ENCODE data around the gene GNA12.

Gene GNA12

GRCh38 chr7:2844153-2845033 is at the start of gene GNA12:
Gene GNA12, minus strand, starts transcription at chr7:2844308. Its CDS starts 147 bp downstream, at chr7:2844161.
- DNase-seq: peak; percentile 99

- no peak for DNase-seq
These were observed 49.3 kb upstream of the GNA12 start for GRCh38 chr7:2893411-2893861.

GRCh38 chr7:2892549-2892948 is 48.4 kb upstream of the GNA12 start:
- no peak for DNase-seq

GRCh38 chr7:2887816-2888215 is 43.7 kb upstream of the GNA12 start:
- DNase-seq: no peak

GRCh38 chr7:2886900-2887299 is 42.8 kb upstream of the GNA12 start:
- peak; percentile 87 for DNase-seq

GRCh38 chr7:2886391-2886790 is 42.3 kb upstream of the GNA12 start:
- DNase-seq: no peak

GRCh38 chr7:2884161-2884560 is 40.1 kb upstream of the GNA12 start:
- DNase-seq: no peak

- DNase-seq: no peak
These were observed 39.0 kb upstream of the GNA12 start for GRCh38 chr7:2883101-2883500.

- no peak for DNase-seq
These were observed 38.0 kb upstream of the GNA12 start for GRCh38 chr7:2882111-2882510.

GRCh38 chr7:2880874-2881533 is 36.9 kb upstream of the GNA12 start:
- DNase-seq: no peak

GRCh38 chr7:2880051-2880450 is 35.9 kb upstream of the GNA12 start:
- no peak for DNase-seq

- no peak for DNase-seq
These were observed 35.2 kb upstream of the GNA12 start for GRCh38 chr7:2879354-2879753.

- DNase-seq: no peak
These were observed 34.2 kb upstream of the GNA12 start for GRCh38 chr7:2878306-2878705.

GRCh38 chr7:2876031-2876731 is 32.1 kb upstream of the GNA12 start:
- DNase-seq: no peak

- DNase-seq: no peak
These were observed 29.8 kb upstream of the GNA12 start for GRCh38 chr7:2873686-2874551.

GRCh38 chr7:2873146-2873545 is 29.0 kb upstream of the GNA12 start:
- DNase-seq: no peak

GRCh38 chr7:2872296-2872874 is 28.3 kb upstream of the GNA12 start:
- peak; percentile 1 for DNase-seq

- DNase-seq: peak; percentile 19
These were observed 26.4 kb upstream of the GNA12 start for GRCh38 chr7:2870471-2870931.

- DNase-seq: no peak
These were observed 25.9 kb upstream of the GNA12 start for GRCh38 chr7:2869981-2870380.

- DNase-seq: no peak
These were observed 22.5 kb upstream of the GNA12 start for GRCh38 chr7:2866601-2867000.

GRCh38 chr7:2864999-2865670 is 21.0 kb upstream of the GNA12 start:
- DNase-seq: peak; percentile 81
